ENCODE data around the gene PMM2.

DNA sequence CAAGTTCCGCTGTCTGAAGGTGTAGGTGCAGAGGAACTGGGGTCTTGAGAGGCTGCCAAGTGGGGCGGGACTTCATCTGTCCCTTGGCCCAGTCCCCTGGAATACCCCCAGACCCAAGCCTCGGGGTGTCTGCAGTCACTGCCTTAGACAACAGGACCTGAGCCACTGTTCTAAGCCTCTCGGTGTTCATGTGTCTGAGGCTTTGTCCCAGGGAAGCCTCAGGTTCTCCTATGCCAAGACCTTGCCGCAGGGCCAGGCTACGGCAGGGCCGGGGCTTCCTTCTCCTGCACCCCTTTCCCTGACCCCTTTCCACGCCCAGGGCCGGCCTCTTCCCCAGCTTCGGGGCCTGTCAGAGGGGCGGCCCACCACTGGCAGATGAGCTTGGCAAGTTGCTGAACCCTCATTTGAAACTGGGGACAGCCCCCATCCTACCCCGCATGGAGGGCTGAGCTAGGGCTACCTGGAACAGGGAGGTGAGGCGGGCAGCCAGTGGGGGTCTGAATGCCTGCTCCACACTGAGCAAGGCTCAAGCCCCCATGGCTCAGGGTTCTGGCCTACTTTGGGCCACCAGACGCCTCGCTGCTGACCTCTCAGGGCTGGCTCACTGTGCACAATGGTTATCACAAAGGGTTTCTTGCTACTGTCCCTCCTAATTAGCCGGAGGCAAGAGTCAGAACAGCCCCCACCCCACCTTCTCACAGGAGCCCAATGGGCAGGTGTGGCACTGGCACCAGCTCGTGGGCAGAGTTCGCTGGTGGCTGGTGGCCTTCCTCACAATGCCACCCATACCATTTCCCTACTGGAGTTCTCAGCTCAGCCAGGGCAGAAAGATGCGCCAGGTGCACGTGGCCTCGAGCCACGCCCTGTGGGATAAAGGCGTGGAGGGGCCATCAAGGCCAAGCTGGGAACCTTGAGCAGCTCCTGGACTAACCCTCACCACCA, 91.6 kb downstream of the PMM2 start:
- TF ChIP-seq, protein P1, sequence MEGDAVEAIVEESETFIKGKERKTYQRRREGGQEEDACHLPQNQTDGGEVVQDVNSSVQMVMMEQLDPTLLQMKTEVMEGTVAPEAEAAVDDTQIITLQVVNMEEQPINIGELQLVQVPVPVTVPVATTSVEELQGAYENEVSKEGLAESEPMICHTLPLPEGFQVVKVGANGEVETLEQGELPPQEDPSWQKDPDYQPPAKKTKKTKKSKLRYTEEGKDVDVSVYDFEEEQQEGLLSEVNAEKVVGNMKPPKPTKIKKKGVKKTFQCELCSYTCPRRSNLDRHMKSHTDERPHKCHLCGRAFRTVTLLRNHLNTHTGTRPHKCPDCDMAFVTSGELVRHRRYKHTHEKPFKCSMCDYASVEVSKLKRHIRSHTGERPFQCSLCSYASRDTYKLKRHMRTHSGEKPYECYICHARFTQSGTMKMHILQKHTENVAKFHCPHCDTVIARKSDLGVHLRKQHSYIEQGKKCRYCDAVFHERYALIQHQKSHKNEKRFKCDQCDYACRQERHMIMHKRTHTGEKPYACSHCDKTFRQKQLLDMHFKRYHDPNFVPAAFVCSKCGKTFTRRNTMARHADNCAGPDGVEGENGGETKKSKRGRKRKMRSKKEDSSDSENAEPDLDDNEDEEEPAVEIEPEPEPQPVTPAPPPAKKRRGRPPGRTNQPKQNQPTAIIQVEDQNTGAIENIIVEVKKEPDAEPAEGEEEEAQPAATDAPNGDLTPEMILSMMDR (IDR thresholded peaks at IDR 0.05): no peak
- TF ChIP-seq EZH2 (IDR thresholded peaks at IDR 0.05): no peak

All from neural progenitor cell (in vitro differentiated cells).